CD8-positive, alpha-beta memory T cell (primary cell): ENCODE measurements around the gene KRT77. TPM values are rescaled to one million over a fixed set of nuclear protein-coding genes. Genes with fewer than 3 reads are reported as not detected.

Experiments
- CTCF ChIA-PET: fragments of 350-600 bp; sonication (Branson Sonifier 250); formaldehyde crosslinking; loops from one replicate; lab custom pipeline; 2021; ENCODE audit warnings: antibody characterized with exemption; lab: Charles Lee
- POLR2A ChIA-PET: fragments of 350-600 bp; sonication (Branson Sonifier 250); formaldehyde crosslinking; loops from one replicate; lab custom pipeline; 2021; ENCODE audit warnings: antibody characterized with exemption; lab: Charles Lee
- DNase-seq, 5 donors: peaks; one replicate each; pipeline versions ENCODE4 v3.0.0 to v3.0.0-alpha.2; 2020 to 2022; ENCODE audit warnings: mixed read lengths in 1 of 5
- H3K27ac ChIP-seq: one replicate; pipeline ENCODE4 v1.7.0; 2013; ENCODE audit warnings: low read depth, mild to moderate bottlenecking, low read length, moderate library complexity
- H3K27me3 ChIP-seq: 2 replicates; pipeline ENCODE4 v1.7.0; 2013; ENCODE audit warnings: low read length, mild to moderate bottlenecking; ENCODE audit not compliant: insufficient read depth, poor library complexity, severe bottlenecking
- H3K36me3 ChIP-seq: 2 replicates; pipeline ENCODE4 v1.7.0; 2013; ENCODE audit warnings: mild to moderate bottlenecking, low read length, moderate library complexity; ENCODE audit not compliant: insufficient read depth
- H3K4me1 ChIP-seq: 2 replicates; pipeline ENCODE4 v1.7.0; 2013; ENCODE audit warnings: mild to moderate bottlenecking, low read length, moderate library complexity; ENCODE audit not compliant: insufficient read depth
- H3K4me3 ChIP-seq: 2 replicates; pipeline ENCODE4 v1.7.0; 2013; ENCODE audit warnings: mild to moderate bottlenecking, low read length
- H3K9me3 ChIP-seq: 2 replicates; pipeline ENCODE4 v1.7.0; 2013; ENCODE audit warnings: mild to moderate bottlenecking, low read length
- H3K27ac Mint-ChIP-seq, 8 donors: one replicate each; pipeline ENCODE4 v1.8.0; 2020 to 2021; ENCODE audit warnings: mixed read lengths in 8 of 8, mild to moderate bottlenecking in 6 of 8, inconsistent platforms in 3 of 8, moderate library complexity in 3 of 8
- H3K27me3 Mint-ChIP-seq, 2 donors: one replicate each; pipeline ENCODE4 v1.8.0; 2020 to 2021; ENCODE audit warnings: mixed read lengths in 2 of 2, mild to moderate bottlenecking in 1 of 2, moderate library complexity in 1 of 2
- H3K36me3 Mint-ChIP-seq, 3 donors: one replicate each; pipeline ENCODE4 v1.8.0; 2020 to 2021; ENCODE audit warnings: mixed read lengths in 3 of 3, inconsistent platforms in 1 of 3, mild to moderate bottlenecking in 1 of 3
- H3K4me1 Mint-ChIP-seq, 3 donors: one replicate each; pipeline ENCODE4 v1.8.0; 2020 to 2021; ENCODE audit warnings: mixed read lengths in 3 of 3, inconsistent platforms in 1 of 3, mild to moderate bottlenecking in 1 of 3
- H3K4me3 Mint-ChIP-seq, 7 donors: one replicate each; pipeline ENCODE4 v1.8.0; 2020 to 2021; ENCODE audit warnings: mixed read lengths in 7 of 7, mild to moderate bottlenecking in 6 of 7, moderate library complexity in 4 of 7, inconsistent platforms in 2 of 7
- H3K9me3 Mint-ChIP-seq, 5 donors: one replicate each; pipeline ENCODE4 v1.8.0; 2020 to 2022; ENCODE audit warnings: mixed read lengths in 5 of 5, mild to moderate bottlenecking in 3 of 5, moderate library complexity in 2 of 5, inconsistent platforms in 1 of 5
- polyA plus RNA-seq: library from polyadenylated mRNA; unstranded; fragments of 300-500 nt; fragmentation: Illumina TruSeq; gene quantifications from one replicate; pipeline ENCODE4 v1.2.3, GENCODE V29; 2021
- total RNA-seq, 2 experiments: library from RNA; stranded (reverse); gene quantifications; one replicate each; pipeline ENCODE4 v1.2.3, GENCODE V29; 2021

Gene KRT77
- total and polyA plus RNA-seq, 3 experiments from 2014 or later: not detected

- Histone ChIP-seq H3K27me3 (no peaks in the 10 kb centered on the region), H3K36me3 (no peaks in the 10 kb centered on the region), H3K4me3 (no peak overlapping the region), H3K4me1 (peaks cover 6% of the 10 kb centered on the region), H3K9me3 (no peaks in the 10 kb centered on the region), H3K27ac (no peak overlapping the region)
- peaks cover 0 to 3% (median 0%) of the 10 kb centered on the region in 5 donors for H3K9me3 Mint-ChIP-seq
- no peak for DNase-seq
- peaks cover 3 to 7% (median 4%) of the 10 kb centered on the region in 3 donors for H3K4me1 Mint-ChIP-seq
- ChIA-PET CTCF (no interaction called here), POLR2A (no interaction called here)
- no peak overlapping the region for H3K4me3 Mint-ChIP-seq
- H3K27me3 Mint-ChIP-seq: peaks cover 20 to 32% of the 10 kb centered on the region in 2 donors
- peak overlapping the region in 1 of 8 donors; percentile 14 for H3K27ac Mint-ChIP-seq
- H3K36me3 Mint-ChIP-seq: no peaks in the 10 kb centered on the region
These were observed 45.9 kb downstream of the KRT77 start for GRCh38 chr12:52657250-52657902.

DNA sequence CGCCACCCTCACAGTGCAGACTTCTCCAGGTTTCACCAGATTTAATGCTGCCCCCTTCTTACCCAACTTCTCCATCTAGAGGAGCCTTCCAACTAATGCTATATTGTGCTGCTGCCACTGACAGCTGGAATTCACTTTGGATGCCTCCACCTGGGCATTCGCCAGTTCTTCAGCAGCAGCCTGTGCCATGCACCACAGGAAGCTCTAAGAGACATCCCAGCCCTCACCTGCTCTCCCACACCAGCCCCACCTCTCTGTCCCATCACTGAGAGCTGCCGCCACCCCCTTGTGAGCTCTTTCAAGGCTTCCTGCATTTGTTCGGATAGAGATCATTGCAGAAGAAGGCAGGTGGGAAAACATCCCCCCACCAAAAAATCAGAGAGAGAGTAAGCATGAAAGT is 46.7 kb downstream of the KRT77 start:
- no peaks in the 10 kb centered on the region for H3K36me3 Mint-ChIP-seq
- H3K27me3 Mint-ChIP-seq: peaks cover 20 to 39% of the 10 kb centered on the region in 2 donors
- Histone ChIP-seq H3K4me1 (peaks cover under 1% of the 10 kb centered on the region), H3K4me3 (no peak overlapping the region), H3K9me3 (no peaks in the 10 kb centered on the region), H3K27ac (no peak overlapping the region), H3K27me3 (no peaks in the 10 kb centered on the region), H3K36me3 (no peaks in the 10 kb centered on the region)
- H3K4me1 Mint-ChIP-seq: no peaks in the 10 kb centered on the region
- POLR2A ChIA-PET: no interaction called here
- DNase-seq: no peak
- CTCF ChIA-PET: no interaction called here
- H3K4me3 Mint-ChIP-seq: no peak overlapping the region
- H3K27ac Mint-ChIP-seq: peak overlapping the region in 2 of 8 donors; percentile 20 to 92
- peaks cover 0 to 3% (median 0%) of the 10 kb centered on the region in 5 donors for H3K9me3 Mint-ChIP-seq

DNA sequence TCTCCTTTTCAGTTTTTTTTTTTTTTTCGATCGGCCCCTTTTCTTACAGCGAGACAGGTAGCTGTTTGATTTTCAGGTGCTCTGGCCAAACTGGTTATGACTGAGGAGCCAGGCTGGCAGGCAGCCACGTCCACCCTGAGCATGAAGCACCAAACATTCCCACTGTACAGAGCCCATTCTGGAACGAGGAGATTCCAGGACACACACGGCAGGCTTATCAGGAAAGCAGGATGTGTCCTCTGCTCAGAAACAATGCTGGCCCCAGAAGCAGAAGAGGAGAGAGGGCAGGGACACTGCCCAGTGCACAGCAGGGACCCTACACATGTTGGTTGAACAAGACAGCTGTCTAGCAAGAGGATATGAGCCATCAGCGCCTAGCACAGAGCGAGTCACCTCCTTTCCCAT is 47.6 kb downstream of the KRT77 start:
- Mint-ChIP-seq H3K9me3 (peaks cover 0 to 3% (median 0%) of the 10 kb centered on the region in 5 donors), H3K27ac (peak overlapping the region in 1 of 8 donors; percentile 78), H3K4me3 (no peak overlapping the region), H3K27me3 (peaks cover 20 to 39% of the 10 kb centered on the region in 2 donors), H3K36me3 (no peaks in the 10 kb centered on the region), H3K4me1 (no peaks in the 10 kb centered on the region)
- no peak for DNase-seq
- Histone ChIP-seq H3K27ac (no peak overlapping the region), H3K9me3 (no peaks in the 10 kb centered on the region), H3K36me3 (no peaks in the 10 kb centered on the region), H3K4me1 (no peaks in the 10 kb centered on the region), H3K27me3 (no peaks in the 10 kb centered on the region), H3K4me3 (no peak overlapping the region)
- ChIA-PET POLR2A (no interaction called here), CTCF (interaction anchor here (0.8 kb wide), 1 partner anchor 224 kb away, joined by 3 read pairs; no protein-coding TSS in a partner anchor)

GRCh38 chr12:52655251-52655650 is 48.1 kb downstream of the KRT77 start:
- Mint-ChIP-seq H3K27me3 (peaks cover 20 to 39% of the 10 kb centered on the region in 2 donors), H3K27ac (peak overlapping the region in 1 of 8 donors; percentile 78), H3K9me3 (peaks cover 0 to 3% (median 0%) of the 10 kb centered on the region in 5 donors), H3K4me3 (no peak overlapping the region), H3K36me3 (no peaks in the 10 kb centered on the region), H3K4me1 (peaks cover 0 to under 1% (median under 1%) of the 10 kb centered on the region in 3 donors)
- no peak overlapping the region for H3K4me3 ChIP-seq
- no peak overlapping the region for H3K27ac ChIP-seq
- H3K4me1 ChIP-seq: no peaks in the 10 kb centered on the region
- ChIA-PET POLR2A (no interaction called here), CTCF (interaction anchor here (0.8 kb wide), 1 partner anchor 225 kb away, joined by 3 read pairs; no protein-coding TSS in a partner anchor)
- no peaks in the 10 kb centered on the region for H3K36me3 ChIP-seq
- H3K27me3 ChIP-seq: no peaks in the 10 kb centered on the region
- DNase-seq: no peak
- H3K9me3 ChIP-seq: no peaks in the 10 kb centered on the region

GRCh38 chr12:52651726-52652261 is 51.5 kb downstream of the KRT77 start, which contains the start of gene KRT2:
TSS of gene KRT2 (minus strand) at chr12:52652211. CDS start at chr12:52652142, 69 bp downstream.
- ChIA-PET POLR2A (no interaction called here), CTCF (no interaction called here)
- H3K27ac ChIP-seq: no peak within 1 kb of the TSS
- H3K9me3 Mint-ChIP-seq: peaks cover 0 to 4% (median 0%) of the 10 kb centered on the region in 5 donors
- H3K27me3 ChIP-seq: no peaks in the 10 kb centered on the region
- DNase-seq: no peak
- no peak within 1 kb of the TSS for H3K4me3 Mint-ChIP-seq
- no peaks in the 10 kb centered on the region for H3K9me3 ChIP-seq
- peaks cover 19 to 29% of the 10 kb centered on the region in 2 donors for H3K27me3 Mint-ChIP-seq
- H3K4me1 Mint-ChIP-seq: peaks cover 19 to 34% (median 34%) of the 10 kb centered on the region in 3 donors
- peaks cover 0 to 6% (median 0%) of the 10 kb centered on the region in 3 donors for H3K36me3 Mint-ChIP-seq
- peaks cover 31% of the 10 kb centered on the region for H3K4me1 ChIP-seq
- H3K27ac Mint-ChIP-seq: no peak within 1 kb of the TSS
- H3K36me3 ChIP-seq: no peaks in the 10 kb centered on the region
- H3K4me3 ChIP-seq: no peak within 1 kb of the TSS

GRCh38 chr12:52650520-52651081 is 52.7 kb downstream of the KRT77 start:
- Mint-ChIP-seq H3K9me3 (peaks cover 0 to 4% (median 0%) of the 10 kb centered on the region in 5 donors), H3K36me3 (peaks cover 0 to 6% (median 0%) of the 10 kb centered on the region in 3 donors), H3K27me3 (peaks cover 11 to 25% of the 10 kb centered on the region in 2 donors), H3K4me1 (peaks cover 30 to 46% (median 46%) of the 10 kb centered on the region in 3 donors), H3K27ac (no peak overlapping the region), H3K4me3 (no peak overlapping the region)
- H3K27ac ChIP-seq: no peak overlapping the region
- H3K4me3 ChIP-seq: no peak overlapping the region
- no peaks in the 10 kb centered on the region for H3K9me3 ChIP-seq
- H3K36me3 ChIP-seq: no peaks in the 10 kb centered on the region
- no peaks in the 10 kb centered on the region for H3K27me3 ChIP-seq
- DNase-seq: no peak
- POLR2A ChIA-PET: no interaction called here
- CTCF ChIA-PET: no interaction called here
- peaks cover 43% of the 10 kb centered on the region for H3K4me1 ChIP-seq

DNA sequence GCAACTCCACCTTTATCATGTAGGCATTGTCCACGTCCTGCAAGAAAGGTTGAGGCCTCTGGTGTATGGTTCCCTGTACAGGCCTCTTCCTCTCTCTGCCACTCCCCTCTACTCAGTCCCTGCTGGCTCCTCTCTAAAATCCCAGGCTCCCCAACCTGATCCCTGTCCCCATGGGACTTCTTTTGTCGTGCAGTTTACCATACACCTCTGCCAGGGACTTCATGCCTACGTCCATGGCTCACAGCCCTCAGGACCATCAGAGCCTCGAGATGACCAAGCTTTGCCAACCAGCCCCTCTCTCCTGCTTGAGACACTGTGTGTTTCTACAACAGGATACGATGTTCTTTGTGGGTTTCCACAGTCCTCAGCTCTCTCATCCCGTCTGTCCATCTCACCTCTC is 54.3 kb downstream of the KRT77 start:
- Mint-ChIP-seq H3K4me1 (peaks cover 45 to 61% (median 61%) of the 10 kb centered on the region in 3 donors), H3K27ac (peak overlapping the region in 5 of 8 donors; percentile 39 to 77 (median 68)), H3K4me3 (peak overlapping the region in 1 of 7 donors; percentile 52), H3K9me3 (peaks cover 0 to 11% (median 4%) of the 10 kb centered on the region in 5 donors), H3K27me3 (peaks cover 15 to 18% of the 10 kb centered on the region in 2 donors), H3K36me3 (peaks cover 2 to 10% (median 3%) of the 10 kb centered on the region in 3 donors)
- no peak overlapping the region for H3K4me3 ChIP-seq
- peaks cover 56% of the 10 kb centered on the region for H3K4me1 ChIP-seq
- H3K27me3 ChIP-seq: no peaks in the 10 kb centered on the region
- no peaks in the 10 kb centered on the region for H3K9me3 ChIP-seq
- DNase-seq: no peak
- POLR2A ChIA-PET: interaction anchor here (0.7 kb wide), 1 partner anchor 12 kb away, joined by 3 read pairs; no protein-coding TSS in a partner anchor
- H3K27ac ChIP-seq: no peak overlapping the region
- H3K36me3 ChIP-seq: no peaks in the 10 kb centered on the region
- CTCF ChIA-PET: no interaction called here
